GM12872 (cell line): ENCODE data around the gene TLE6.

Experiments
- CTCF ChIP-seq: IDR thresholded peaks from 3 replicates; pipeline ENCODE4 v1.5.1; 2011; ENCODE audit warnings: low read depth, mild to moderate bottlenecking, low read length, moderate library complexity; ENCODE audit not compliant: insufficient read depth

TLE6 gene

GRCh38 chr19:3027981-3028304 lies 50.6 kb downstream of the TLE6 start:
- TF ChIP-seq CTCF = no peak

- no peak for TF ChIP-seq CTCF
Measured at GRCh38 chr19:3028305-3029064, 51.1 kb downstream of the TLE6 start.

GRCh38 chr19:3029065-3029923 lies 51.9 kb downstream of the TLE6 start, which contains the start of gene TLE2:
Gene TLE2, minus strand, starts transcription at chr19:3029280. Its CDS starts 376 bp downstream, at chr19:3028904.
- TF ChIP-seq CTCF = no peak

- no peak for TF ChIP-seq CTCF
Measured at GRCh38 chr19:3031607-3031867, 54.2 kb downstream of the TLE6 start.

- no peak for TF ChIP-seq CTCF
Measured at GRCh38 chr19:3033595-3034405, 56.4 kb downstream of the TLE6 start.

- no peak for TF ChIP-seq CTCF
Measured at GRCh38 chr19:3034406-3034655, 57.0 kb downstream of the TLE6 start.
